HepG2 (cell line): ENCODE results near the gene KIAA1755. TPM values are rescaled to one million over a fixed set of nuclear protein-coding genes. Genes with fewer than 3 reads are reported as not detected.

Experiments
- ATAC-seq: fragments of 200-7000 bp; cut with Tn5 transposase; 3 replicates; pipeline ENCODE4 v1.9.1; 2020; ENCODE audit warnings: mild to moderate bottlenecking, moderate library complexity
- BruUV-seq: library from RNA; stranded (reverse); fragments of 400-500 nt; replicated peaks from 2 replicates; lab custom pipeline; 2021; lab: Mats Ljungman, UMichigan
- CTCF ChIA-PET: fragments of 300-600 bp; formaldehyde crosslinking; extraction: SDS; loops from one replicate; lab custom pipeline; 2021; ENCODE audit warnings: low total read pairs, inconsistent platforms, low intra/inter-chr PET ratio; lab: Yijun Ruan, JAX
- POLR2A ChIA-PET: fragments of 350-600 bp; sonication (Branson Sonifier 250); formaldehyde crosslinking; loops from one replicate; lab custom pipeline; 2020; ENCODE audit warnings: antibody characterized with exemption, inconsistent platforms; lab: Yijun Ruan, JAX
- DNase-seq: peaks from one replicate; pipeline ENCODE4 v3.0.0-alpha.2; 2015; ENCODE audit warnings: low spot score
- FAIRE-seq: peaks from 3 replicates; lab custom pipeline; 2011; peaks lifted over from hg19 to GRCh38; lab: Jason Lieb, UNC
- H2AFZ ChIP-seq: one replicate; pipeline ENCODE4 v1.6.1; 2011; ENCODE audit warnings: low read length, inconsistent platforms
- H3K27ac ChIP-seq: fragments of 300-600 bp; 3 replicates; pipeline ENCODE4 v1.8.0; 2011; ENCODE audit warnings: mixed run types, mild to moderate bottlenecking, mixed read lengths, low read length, inconsistent platforms; ENCODE audit not compliant: insufficient read depth; ENCODE audit errors: extremely low read length
- H3K27me3 ChIP-seq, 2 experiments: fragments of 200-600 bp in 1 of 2; 2 replicates in 1 of 2; 3 replicates in 1 of 2; pipeline versions ENCODE4 v1.6.0 to v1.8.0; 2011; ENCODE audit warnings: low read length in 2 of 2, mild to moderate bottlenecking in 2 of 2, moderate library complexity in 2 of 2, inconsistent platforms in 1 of 2; ENCODE audit not compliant: insufficient read depth in 2 of 2, control insufficient read depth in 1 of 2
- H3K36me3 ChIP-seq, 2 experiments: fragments of 200-600 bp in 1 of 2; replicated peaks in 1 of 2; 2 replicates in 1 of 2; 3 replicates in 1 of 2; pipeline versions ENCODE4 v1.5.1 to v1.8.0; 2011; ENCODE audit warnings: low read length in 2 of 2, inconsistent platforms in 1 of 2; ENCODE audit not compliant: insufficient read depth in 2 of 2, control insufficient read depth in 1 of 2
- H3K4me1 ChIP-seq: 2 replicates; pipeline ENCODE4 v1.5.1; 2012; ENCODE audit warnings: low read length, inconsistent platforms; ENCODE audit not compliant: insufficient read depth
- H3K4me2 ChIP-seq: 2 replicates; pipeline ENCODE4 v1.6.0; 2011; ENCODE audit warnings: low read depth, low read length, inconsistent platforms
- H3K4me3 ChIP-seq, 3 experiments: fragments of 200-600 bp in 1 of 3; sonication (generic), shearing (Covaris generic) in 1 of 3; replicated peaks in 1 of 3; 2 replicates each; pipeline ENCODE4 v1.5.1; 2011 to 2016; ENCODE audit warnings: low read length in 3 of 3, inconsistent platforms in 2 of 3, low read depth in 2 of 3, mild to moderate bottlenecking in 2 of 3, control low read depth in 1 of 3, mixed read lengths in 1 of 3; ENCODE audit not compliant: insufficient read depth in 1 of 3
- H3K79me2 ChIP-seq: one replicate; pipeline ENCODE4 v1.6.1; 2011; ENCODE audit warnings: low read length, inconsistent platforms; ENCODE audit not compliant: insufficient read depth
- H3K9ac ChIP-seq: 2 replicates; pipeline ENCODE4 v1.6.0; 2011; ENCODE audit warnings: mild to moderate bottlenecking, low read depth, low read length, inconsistent platforms; ENCODE audit not compliant: insufficient read depth
- H3K9me3 ChIP-seq: 2 replicates; pipeline ENCODE4 v1.5.1; 2012; ENCODE audit warnings: mild to moderate bottlenecking, low read length
- H4K20me1 ChIP-seq: 2 replicates; pipeline ENCODE4 v1.6.0; 2011; ENCODE audit warnings: inconsistent platforms, mild to moderate bottlenecking, low read length, moderate library complexity; ENCODE audit not compliant: insufficient read depth
- AFF4 ChIP-seq: sonication (generic); formaldehyde crosslinking; IDR thresholded peaks from 2 replicates; pipeline ENCODE4 v1.4.0; 2020; ENCODE audit warnings: missing genetic modification reagents
- E2F1 ChIP-seq: sonication (generic); formaldehyde crosslinking; IDR thresholded peaks from 2 replicates; pipeline ENCODE4 v1.5.0; 2020; ENCODE audit warnings: missing genetic modification reagents
- EEA1 ChIP-seq: sonication (generic); formaldehyde crosslinking; IDR thresholded peaks from 2 replicates; pipeline ENCODE4 v1.5.1; 2020; ENCODE audit warnings: mild to moderate bottlenecking, missing genetic modification reagents, borderline replicate concordance
- KIAA2018 ChIP-seq: sonication (generic); formaldehyde crosslinking; IDR thresholded peaks from 2 replicates; pipeline ENCODE4 v1.5.0; 2020; ENCODE audit warnings: mild to moderate bottlenecking, missing genetic modification reagents, borderline replicate concordance
- MXD4 ChIP-seq: IDR thresholded peaks from 2 replicates; pipeline ENCODE4 v1.6.1; 2016; ENCODE audit warnings: mild to moderate bottlenecking, missing biosample characterization, missing genetic modification reagents
- NFYB ChIP-seq: sonication (generic); formaldehyde crosslinking; IDR thresholded peaks from 2 replicates; pipeline ENCODE4 v1.4.0; 2020; ENCODE audit warnings: missing genetic modification reagents
- TMF1 ChIP-seq: sonication (generic); formaldehyde crosslinking; IDR thresholded peaks from 2 replicates; pipeline ENCODE4 v1.8.1; 2022; ENCODE audit warnings: low read depth, missing genetic modification reagents
- ZUFSP ChIP-seq: sonication (generic); formaldehyde crosslinking; IDR thresholded peaks from 2 replicates; pipeline ENCODE4 v1.9.0; 2021; ENCODE audit warnings: missing genetic modification reagents, mild to moderate bottlenecking, borderline replicate concordance
- WGBS: methylation state at CpG from one replicate; pipeline ENCODE4 v1.1.6; 2017; ENCODE audit warnings: low lambda C conversion rate; 5-methylcytosine and 5-hydroxymethylcytosine counted together
- in situ Hi-C: cut with HindIII; loops from 2 replicates; pipeline ENCODE4 v1.10.0; 2017; ENCODE audit warnings: low pct_unique_long_range_greater_than_20kb; ENCODE audit not compliant: extremely low pct_ligation_motif_present
- intact Hi-C: fragments of 100-400 bp; cut with micrococcal nuclease; formaldehyde crosslinking; loops from one replicate; pipeline ENCODE4 v1.10.0; 2022; ENCODE audit not compliant: unreplicated experiment
- polyA plus RNA-seq, 8 experiments: library from polyadenylated mRNA; depleted of rRNA in 3 of 8; stranded (reverse) in 7 of 8; unstranded in 1 of 8; fragments of >200 nt; fragmentation: Illumina TruSeq in 4 of 8; extraction: Trizol in 4 of 8; gene quantifications; 2 replicates each; pipeline versions ENCODE4 v1.2.1 to v1.2.3, GENCODE V29; 2011 to 2016; ENCODE audit warnings: low read depth in 4 of 8, missing spikeins in 1 of 8, mixed read lengths in 1 of 8; ENCODE audit not compliant: insufficient read depth in 1 of 8
- total RNA-seq, 5 experiments: library from RNA; depleted of rRNA; stranded (reverse); fragments of >200 nt; fragmentation: Illumina TruSeq; extraction: Trizol; gene quantifications; 2 replicates each; pipeline ENCODE4 v1.2.3, GENCODE V29; 2016; ENCODE audit warnings: low read depth in 1 of 5

KIAA1755 gene
- total and polyA plus RNA-seq, 2 of the 13 experiments (the other 11 are each of a cell fraction or from before 2014, with no cell fraction given): 0.04 TPM; not detected in 1

- ChIA-PET POLR2A (no interaction called here), CTCF (interaction anchor here (1.2 to 1.9 kb wide), 3 partner anchors 63 to 128 kb away, joined by 4 to 19 read pairs (median 7); no protein-coding TSS in a partner anchor)
- WGBS: 0% methylated on average over 2 of the region's 2 CpGs
- H3K9me3 ChIP-seq: no peaks in the 10 kb centered on the region
- H3K27ac ChIP-seq: no peak overlapping the region
- no peaks in the 10 kb centered on the region for H3K36me3 ChIP-seq
- H3K4me1 ChIP-seq: peaks cover 12% of the 10 kb centered on the region; the same call in 1 of the 2 replicates
- ATAC-seq (no peak), FAIRE-seq (peak; percentile 37), DNase-seq (no peak)
- no peaks in the 10 kb centered on the region for H3K79me2 ChIP-seq
- no peak overlapping the region for H3K4me2 ChIP-seq
- no peak overlapping the region for H3K4me3 ChIP-seq
- intact Hi-C loops: no loop called here
- no peak overlapping the region for H3K9ac ChIP-seq
- peaks cover 0 to 27% of the 10 kb centered on the region in 2 experiments; a peak in 3 of 5 replicates for H3K27me3 ChIP-seq
- no peaks in the 10 kb centered on the region for H4K20me1 ChIP-seq
- BruUV-seq: no TSS peak
- no peak overlapping the region for H2AFZ ChIP-seq
- in situ Hi-C loops: loop anchor here (5.0 kb wide), 2 partner anchors 94 to 184 kb away; no protein-coding TSS in a partner anchor
- TF ChIP-seq EEA1 (no peak), TMF1 (CRISPR knock-in tag) (no peak), MXD4 (CRISPR knock-in tag) (no peak), AFF4 (CRISPR knock-in tag) (no peak), E2F1 (CRISPR knock-in tag) (no peak), NFYB (CRISPR knock-in tag) (peak; percentile 85), ZUFSP (CRISPR knock-in tag) (no peak), KIAA2018 (CRISPR knock-in tag) (no peak)
Measured at GRCh38 chr20:38228436-38228835, 32.1 kb downstream of the KIAA1755 start.
